Measurements from ENCODE around the gene ZBTB40. TPM values are rescaled to one million over a fixed set of nuclear protein-coding genes. Genes with fewer than 3 reads are reported as not detected.

The ZBTB40 gene
- total and polyA plus RNA-seq, 9 of the 15 experiments (the other 6 are each of a cell fraction or from before 2014, with no cell fraction given): 2.6 to 26.0 (median 18.8) TPM

DNA sequence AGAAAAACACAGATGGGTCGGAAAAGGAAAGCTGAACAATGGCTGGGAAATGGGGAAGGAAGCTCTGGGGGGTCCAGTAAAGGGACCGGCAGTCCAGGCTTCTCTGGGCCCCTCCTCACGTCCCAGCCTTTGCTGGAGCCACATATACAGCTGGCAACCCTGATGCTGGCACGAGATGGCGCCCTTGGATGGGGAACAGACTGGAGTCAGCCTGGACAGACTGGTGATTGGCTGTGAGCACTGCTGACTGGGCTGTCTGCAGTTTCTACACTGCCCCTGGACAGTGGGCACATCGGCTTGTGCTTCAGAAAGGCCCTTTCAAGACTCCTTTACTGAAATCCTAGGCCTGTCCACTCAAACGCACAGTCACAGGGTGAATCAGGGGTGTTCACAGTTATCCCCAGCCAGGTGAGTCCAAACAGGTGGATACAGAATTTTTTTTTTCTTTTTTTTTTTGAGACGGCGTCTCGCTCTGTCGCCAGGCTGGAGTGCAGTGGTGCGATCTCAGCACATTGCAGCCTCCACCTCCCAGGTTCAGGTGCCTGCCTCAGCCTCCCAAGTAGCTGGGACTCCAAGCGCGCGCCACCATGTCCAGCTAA, 31.1 kb upstream of the ZBTB40 start (continued):
- TF ChIP-seq MBD1 (CRISPR knock-in tag; IDR thresholded peaks at IDR 0.05) (no peak), ZNF239 (CRISPR knock-in tag; IDR thresholded peaks at IDR 0.05) (no peak), ZNF431 (CRISPR knock-in tag; IDR thresholded peaks at IDR 0.05) (no peak), RAD21 (CRISPR knock-in tag; conservative IDR thresholded peaks at IDR 0.05 in 1 of 2, IDR thresholded peaks at IDR 0.05 in 1 of 2) (peak; percentile 94 to 99), LARP7 (IDR thresholded peaks at IDR 0.05) (no peak), ZNF785 (CRISPR knock-in tag; IDR thresholded peaks at IDR 0.05) (no peak), HCFC1 (IDR thresholded peaks at IDR 0.05; ENCODE audit: low read depth, low read length) (peak; percentile 34; the same call in 1 of the 2 replicates), NR2F6 (CRISPR knock-in tag; IDR thresholded peaks at IDR 0.05) (no peak), PHB2 (IDR thresholded peaks at IDR 0.05; ENCODE audit: low read depth) (no peak), ZNF133 (CRISPR knock-in tag; IDR thresholded peaks at IDR 0.05) (no peak), ZNF282 (CRISPR knock-in tag; IDR thresholded peaks at IDR 0.05) (no peak), TRIM28 (IDR thresholded peaks at IDR 0.05) (no peak), ZEB2 (IDR thresholded peaks at IDR 0.05) (no peak), SETDB1 (IDR thresholded peaks at IDR 0.05; ENCODE audit: low read length) (no peak), ZNF175 (CRISPR knock-in tag; IDR thresholded peaks at IDR 0.05; ENCODE audit: low read depth) (no peak), STAG1 (CRISPR knock-in tag; IDR thresholded peaks at IDR 0.05; ENCODE audit: borderline replicate concordance) (peak; percentile 97), SRSF7 (optimal IDR thresholded peaks at IDR 0.05; ENCODE audit: low read depth, low read length) (no peak), LEF1 (IDR thresholded peaks at IDR 0.05) (no peak), FOXJ2 (tag; IDR thresholded peaks at IDR 0.05) (no peak), GMEB1 (CRISPR knock-in tag; IDR thresholded peaks at IDR 0.05) (no peak), FOXP4 (CRISPR knock-in tag; IDR thresholded peaks at IDR 0.05; ENCODE audit: borderline replicate concordance) (no peak)
- TF ChIP-seq, protein P1, sequence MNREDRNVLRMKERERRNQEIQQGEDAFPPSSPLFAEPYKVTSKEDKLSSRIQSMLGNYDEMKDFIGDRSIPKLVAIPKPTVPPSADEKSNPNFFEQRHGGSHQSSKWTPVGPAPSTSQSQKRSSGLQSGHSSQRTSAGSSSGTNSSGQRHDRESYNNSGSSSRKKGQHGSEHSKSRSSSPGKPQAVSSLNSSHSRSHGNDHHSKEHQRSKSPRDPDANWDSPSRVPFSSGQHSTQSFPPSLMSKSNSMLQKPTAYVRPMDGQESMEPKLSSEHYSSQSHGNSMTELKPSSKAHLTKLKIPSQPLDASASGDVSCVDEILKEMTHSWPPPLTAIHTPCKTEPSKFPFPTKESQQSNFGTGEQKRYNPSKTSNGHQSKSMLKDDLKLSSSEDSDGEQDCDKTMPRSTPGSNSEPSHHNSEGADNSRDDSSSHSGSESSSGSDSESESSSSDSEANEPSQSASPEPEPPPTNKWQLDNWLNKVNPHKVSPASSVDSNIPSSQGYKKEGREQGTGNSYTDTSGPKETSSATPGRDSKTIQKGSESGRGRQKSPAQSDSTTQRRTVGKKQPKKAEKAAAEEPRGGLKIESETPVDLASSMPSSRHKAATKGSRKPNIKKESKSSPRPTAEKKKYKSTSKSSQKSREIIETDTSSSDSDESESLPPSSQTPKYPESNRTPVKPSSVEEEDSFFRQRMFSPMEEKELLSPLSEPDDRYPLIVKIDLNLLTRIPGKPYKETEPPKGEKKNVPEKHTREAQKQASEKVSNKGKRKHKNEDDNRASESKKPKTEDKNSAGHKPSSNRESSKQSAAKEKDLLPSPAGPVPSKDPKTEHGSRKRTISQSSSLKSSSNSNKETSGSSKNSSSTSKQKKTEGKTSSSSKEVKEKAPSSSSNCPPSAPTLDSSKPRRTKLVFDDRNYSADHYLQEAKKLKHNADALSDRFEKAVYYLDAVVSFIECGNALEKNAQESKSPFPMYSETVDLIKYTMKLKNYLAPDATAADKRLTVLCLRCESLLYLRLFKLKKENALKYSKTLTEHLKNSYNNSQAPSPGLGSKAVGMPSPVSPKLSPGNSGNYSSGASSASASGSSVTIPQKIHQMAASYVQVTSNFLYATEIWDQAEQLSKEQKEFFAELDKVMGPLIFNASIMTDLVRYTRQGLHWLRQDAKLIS (CRISPR knock-in tag; IDR thresholded peaks at IDR 0.05): no peak

Measured in K562 (cell line).